Stimulated activated memory B cell treated with anti-CD40 and anti-IgM and Interleukin-4, amounts not matched to agents 10 μg/mL and 1 μg/mL and 100 μg/mL, for 72 hours (primary cell): ENCODE measurements around the gene NRIP1.
A peak's percentile ranks its signal among the peaks of the same experiment; 100 is the strongest.

ENCODE experiments used
- ATAC-seq: fragments of 150-1000 bp; cut with Tn5 transposase; 2 replicates; pipeline ENCODE4 v1.10.0; 2021
- H3K27ac Mint-ChIP-seq: one replicate; pipeline ENCODE4 v1.8.0; 2022; ENCODE audit warnings: mild to moderate bottlenecking, mixed read lengths
- H3K27me3 Mint-ChIP-seq: one replicate; pipeline ENCODE4 v1.8.0; 2022; ENCODE audit warnings: mixed read lengths
- H3K36me3 Mint-ChIP-seq: one replicate; pipeline ENCODE4 v1.8.0; 2022; ENCODE audit warnings: mixed read lengths
- H3K4me1 Mint-ChIP-seq: one replicate; pipeline ENCODE4 v1.8.0; 2022; ENCODE audit warnings: mixed read lengths
- H3K4me3 Mint-ChIP-seq: one replicate; pipeline ENCODE4 v1.8.0; 2022; ENCODE audit warnings: mild to moderate bottlenecking, moderate library complexity, mixed read lengths
- H3K9me3 Mint-ChIP-seq: one replicate; pipeline ENCODE4 v1.8.0; 2022; ENCODE audit warnings: mixed read lengths

Gene NRIP1

GRCh38 chr21:15064576-15065391 lies at the start of gene NRIP1:
Gene NRIP1, minus strand, starts transcription at chr21:15065000. Its CDS starts 96,808 bp downstream, at chr21:14968192.
- peak; percentile 95 for ATAC-seq
- peak within 1 kb of the TSS; percentile 95 for H3K4me3 Mint-ChIP-seq

GRCh38 chr21:15112858-15113257 lies 48.1 kb upstream of the NRIP1 start:
- H3K9me3 Mint-ChIP-seq: no peaks in the 10 kb centered on the region
- H3K4me1 Mint-ChIP-seq: no peaks in the 10 kb centered on the region
- H3K27ac Mint-ChIP-seq: no peak overlapping the region
- H3K36me3 Mint-ChIP-seq: no peaks in the 10 kb centered on the region
- H3K27me3 Mint-ChIP-seq: peaks cover 6% of the 10 kb centered on the region
- ATAC-seq: no peak
- no peak overlapping the region for H3K4me3 Mint-ChIP-seq

More at GRCh38 chr21:15064576-15065391, at the start of gene NRIP1:
- Mint-ChIP-seq H3K27ac (peak within 1 kb of the TSS; percentile 86), H3K4me1 (peaks cover 49% of the 10 kb centered on the region), H3K27me3 (no peaks in the 10 kb centered on the region), H3K9me3 (no peaks in the 10 kb centered on the region), H3K36me3 (no peaks in the 10 kb centered on the region)

- Mint-ChIP-seq H3K4me1 (no peaks in the 10 kb centered on the region), H3K4me3 (no peak overlapping the region), H3K36me3 (no peaks in the 10 kb centered on the region), H3K27me3 (peaks cover 6% of the 10 kb centered on the region), H3K27ac (no peak overlapping the region), H3K9me3 (no peaks in the 10 kb centered on the region)
- no peak for ATAC-seq
These were observed 44.0 kb upstream of the NRIP1 start for GRCh38 chr21:15108801-15109200.

GRCh38 chr21:15104470-15104869 lies 39.7 kb upstream of the NRIP1 start:
- Mint-ChIP-seq H3K36me3 (no peaks in the 10 kb centered on the region), H3K4me3 (no peak overlapping the region), H3K27me3 (no peaks in the 10 kb centered on the region), H3K27ac (no peak overlapping the region), H3K4me1 (no peaks in the 10 kb centered on the region), H3K9me3 (no peaks in the 10 kb centered on the region)
- no peak for ATAC-seq

GRCh38 chr21:15098908-15099307 lies 34.1 kb upstream of the NRIP1 start:
- Mint-ChIP-seq H3K36me3 (no peaks in the 10 kb centered on the region), H3K27me3 (no peaks in the 10 kb centered on the region), H3K27ac (no peak overlapping the region), H3K4me3 (no peak overlapping the region), H3K4me1 (no peaks in the 10 kb centered on the region), H3K9me3 (no peaks in the 10 kb centered on the region)
- no peak for ATAC-seq

GRCh38 chr21:15098181-15098580 lies 33.4 kb upstream of the NRIP1 start:
- no peak for ATAC-seq
- no peaks in the 10 kb centered on the region for H3K27me3 Mint-ChIP-seq
- no peak overlapping the region for H3K27ac Mint-ChIP-seq
- no peak overlapping the region for H3K4me3 Mint-ChIP-seq
- no peaks in the 10 kb centered on the region for H3K36me3 Mint-ChIP-seq
- H3K4me1 Mint-ChIP-seq: no peaks in the 10 kb centered on the region
- no peaks in the 10 kb centered on the region for H3K9me3 Mint-ChIP-seq

GRCh38 chr21:15097580-15097979 lies 32.8 kb upstream of the NRIP1 start:
- Mint-ChIP-seq H3K9me3 (no peaks in the 10 kb centered on the region), H3K4me1 (no peaks in the 10 kb centered on the region), H3K4me3 (no peak overlapping the region), H3K27me3 (no peaks in the 10 kb centered on the region), H3K27ac (no peak overlapping the region), H3K36me3 (no peaks in the 10 kb centered on the region)
- no peak for ATAC-seq

- Mint-ChIP-seq H3K27me3 (no peaks in the 10 kb centered on the region), H3K9me3 (no peaks in the 10 kb centered on the region), H3K4me1 (no peaks in the 10 kb centered on the region), H3K27ac (no peak overlapping the region), H3K4me3 (no peak overlapping the region), H3K36me3 (no peaks in the 10 kb centered on the region)
- ATAC-seq: no peak
These were observed 31.3 kb upstream of the NRIP1 start for GRCh38 chr21:15096146-15096545.

GRCh38 chr21:15095326-15095725 lies 30.5 kb upstream of the NRIP1 start:
- Mint-ChIP-seq H3K4me1 (no peaks in the 10 kb centered on the region), H3K27ac (no peak overlapping the region), H3K27me3 (no peaks in the 10 kb centered on the region), H3K9me3 (no peaks in the 10 kb centered on the region), H3K36me3 (no peaks in the 10 kb centered on the region), H3K4me3 (no peak overlapping the region)
- no peak for ATAC-seq

- Mint-ChIP-seq H3K9me3 (no peaks in the 10 kb centered on the region), H3K4me3 (no peak overlapping the region), H3K27me3 (no peaks in the 10 kb centered on the region), H3K36me3 (no peaks in the 10 kb centered on the region), H3K4me1 (no peaks in the 10 kb centered on the region), H3K27ac (no peak overlapping the region)
- ATAC-seq: no peak
These were observed 29.9 kb upstream of the NRIP1 start for GRCh38 chr21:15094706-15095105.

- H3K9me3 Mint-ChIP-seq: no peaks in the 10 kb centered on the region
- no peak for ATAC-seq
- no peak overlapping the region for H3K27ac Mint-ChIP-seq
- no peaks in the 10 kb centered on the region for H3K27me3 Mint-ChIP-seq
- H3K4me1 Mint-ChIP-seq: peaks cover 5% of the 10 kb centered on the region
- H3K36me3 Mint-ChIP-seq: no peaks in the 10 kb centered on the region
- no peak overlapping the region for H3K4me3 Mint-ChIP-seq
These were observed 28.4 kb upstream of the NRIP1 start for GRCh38 chr21:15093216-15093615.

GRCh38 chr21:15092745-15093144 lies 27.9 kb upstream of the NRIP1 start:
- no peak overlapping the region for H3K4me3 Mint-ChIP-seq
- no peak overlapping the region for H3K27ac Mint-ChIP-seq
- ATAC-seq: no peak
- peaks cover 7% of the 10 kb centered on the region for H3K4me1 Mint-ChIP-seq
- no peaks in the 10 kb centered on the region for H3K27me3 Mint-ChIP-seq
- H3K36me3 Mint-ChIP-seq: no peaks in the 10 kb centered on the region
- no peaks in the 10 kb centered on the region for H3K9me3 Mint-ChIP-seq

GRCh38 chr21:15090390-15090789 lies 25.6 kb upstream of the NRIP1 start:
- H3K4me1 Mint-ChIP-seq: peaks cover 7% of the 10 kb centered on the region
- no peak overlapping the region for H3K4me3 Mint-ChIP-seq
- H3K27me3 Mint-ChIP-seq: no peaks in the 10 kb centered on the region
- no peak for ATAC-seq
- no peak overlapping the region for H3K27ac Mint-ChIP-seq
- H3K36me3 Mint-ChIP-seq: no peaks in the 10 kb centered on the region
- H3K9me3 Mint-ChIP-seq: no peaks in the 10 kb centered on the region

- no peak overlapping the region for H3K27ac Mint-ChIP-seq
- ATAC-seq: no peak
- H3K27me3 Mint-ChIP-seq: no peaks in the 10 kb centered on the region
- H3K4me3 Mint-ChIP-seq: no peak overlapping the region
- peaks cover 7% of the 10 kb centered on the region for H3K4me1 Mint-ChIP-seq
- H3K36me3 Mint-ChIP-seq: no peaks in the 10 kb centered on the region
- H3K9me3 Mint-ChIP-seq: no peaks in the 10 kb centered on the region
These were observed 23.7 kb upstream of the NRIP1 start for GRCh38 chr21:15088488-15088887.

GRCh38 chr21:15084668-15085067 lies 19.9 kb upstream of the NRIP1 start:
- H3K27me3 Mint-ChIP-seq: no peaks in the 10 kb centered on the region
- H3K4me1 Mint-ChIP-seq: peaks cover 7% of the 10 kb centered on the region
- H3K9me3 Mint-ChIP-seq: no peaks in the 10 kb centered on the region

GRCh38 chr21:15080526-15080925 lies 15.7 kb upstream of the NRIP1 start:
- Mint-ChIP-seq H3K4me1 (no peaks in the 10 kb centered on the region), H3K36me3 (no peaks in the 10 kb centered on the region), H3K27me3 (no peaks in the 10 kb centered on the region), H3K27ac (no peak overlapping the region), H3K9me3 (no peaks in the 10 kb centered on the region), H3K4me3 (no peak overlapping the region)
- ATAC-seq: no peak

More at GRCh38 chr21:15084668-15085067, 19.9 kb upstream of the NRIP1 start:
- no peak overlapping the region for H3K27ac Mint-ChIP-seq
- H3K36me3 Mint-ChIP-seq: no peaks in the 10 kb centered on the region
- no peak overlapping the region for H3K4me3 Mint-ChIP-seq
- no peak for ATAC-seq
